Liver (tissue), 3 donors: ENCODE results near the gene FAM13C.

Experiments used
- EGR1 ChIP-seq, 2 donors: IDR thresholded peaks; 2 replicates each; pipeline ENCODE4 v1.6.1; 2016 to 2018; ENCODE audit warnings: antibody characterized with exemption in 2 of 2, low read depth in 2 of 2
- FOXA1 ChIP-seq: IDR thresholded peaks from 2 replicates; pipeline ENCODE4 v1.6.1; 2016; ENCODE audit warnings: antibody characterized with exemption
- FOXA2 ChIP-seq: IDR thresholded peaks from 2 replicates; pipeline ENCODE4 v1.6.1; 2016; ENCODE audit warnings: antibody characterized with exemption
- HNF4G ChIP-seq: IDR thresholded peaks from 2 replicates; pipeline ENCODE4 v1.6.1; 2016; ENCODE audit warnings: antibody characterized with exemption
- JUND ChIP-seq, 2 donors: IDR thresholded peaks; 2 replicates each; pipeline ENCODE4 v1.6.1; 2016; ENCODE audit warnings: antibody characterized with exemption in 2 of 2
- NR2F2 ChIP-seq: IDR thresholded peaks from 2 replicates; pipeline ENCODE4 v1.6.1; 2016; ENCODE audit warnings: antibody characterized with exemption
- RAD21 ChIP-seq, 2 donors: IDR thresholded peaks; 2 replicates each; pipeline ENCODE4 v1.6.1; 2016; ENCODE audit warnings: antibody characterized with exemption in 2 of 2, mild to moderate bottlenecking in 2 of 2
- RXRA ChIP-seq, 2 donors: IDR thresholded peaks; 2 replicates each; pipeline ENCODE4 v1.6.1; 2017 to 2018; ENCODE audit warnings: antibody characterized with exemption in 2 of 2, mild to moderate bottlenecking in 1 of 2
- TAF1 ChIP-seq: conservative IDR thresholded peaks from 2 replicates; pipeline ENCODE4 v1.6.1; 2016; ENCODE audit warnings: antibody characterized with exemption, mild to moderate bottlenecking
- YY1 ChIP-seq: IDR thresholded peaks from 2 replicates; pipeline ENCODE4 v1.6.1; 2016; ENCODE audit warnings: antibody characterized with exemption, mild to moderate bottlenecking
- TF ChIP-seq, protein P1 (sequence below): fragments of 150-350 bp; IDR thresholded peaks from 2 replicates; pipeline ENCODE4 v1.5.1; 2017; ENCODE audit warnings: improper control_type of control experiment, low read depth, low read length; ENCODE audit not compliant: missing input control
- TF ChIP-seq, protein P2 (sequence below): IDR thresholded peaks from 2 replicates; pipeline ENCODE4 v1.6.1; 2016; ENCODE audit warnings: antibody characterized with exemption, mild to moderate bottlenecking
- TF ChIP-seq, protein P3 (sequence below): IDR thresholded peaks from 2 replicates; pipeline ENCODE4 v1.6.1; 2016; ENCODE audit warnings: antibody characterized with exemption
- TF ChIP-seq, protein P4 (sequence below): IDR thresholded peaks from 2 replicates; pipeline ENCODE4 v1.6.1; 2016; ENCODE audit warnings: antibody characterized with exemption
- donor health status: healthy.
- donor health status: healthy.

DNA sequence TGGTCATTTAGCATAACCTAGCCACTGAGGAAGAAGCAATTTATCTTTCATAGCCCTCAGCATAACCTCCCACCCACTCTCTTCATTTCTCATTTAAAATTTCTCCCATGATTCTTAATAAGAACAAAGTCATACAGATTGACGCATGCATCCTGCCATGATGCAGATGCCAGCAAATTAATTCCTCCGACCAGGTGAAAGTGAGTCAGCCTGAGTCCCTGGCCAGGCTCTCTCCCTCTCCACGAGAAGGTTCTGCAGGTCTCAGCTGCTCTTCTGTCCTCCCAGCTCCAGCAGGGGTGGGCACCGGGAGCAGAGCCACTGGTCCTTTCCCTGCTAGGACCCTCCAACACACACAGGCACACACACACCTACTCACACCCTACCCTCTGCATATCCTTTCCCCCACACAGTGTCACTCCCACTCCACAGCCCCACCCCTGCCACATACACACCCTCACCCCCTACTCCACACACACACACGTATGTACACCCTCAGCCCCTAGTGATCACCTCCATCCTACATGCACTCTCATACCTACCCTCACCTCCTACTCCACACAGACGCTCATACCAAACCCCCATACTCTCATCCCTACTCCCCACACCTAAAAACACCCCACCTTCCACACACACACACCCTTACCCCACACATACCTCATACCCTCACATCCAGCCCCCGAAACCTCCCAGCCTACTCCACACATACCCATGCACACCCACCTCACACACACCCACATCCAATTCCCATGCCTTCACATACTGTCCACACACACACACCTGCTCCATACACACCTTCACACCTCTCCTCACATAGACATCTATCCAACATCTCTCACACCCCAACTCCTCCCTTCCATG is 78.0 kb downstream of the FAM13C start:
- no peak for TF ChIP-seq YY1
- TF ChIP-seq, protein P1, sequence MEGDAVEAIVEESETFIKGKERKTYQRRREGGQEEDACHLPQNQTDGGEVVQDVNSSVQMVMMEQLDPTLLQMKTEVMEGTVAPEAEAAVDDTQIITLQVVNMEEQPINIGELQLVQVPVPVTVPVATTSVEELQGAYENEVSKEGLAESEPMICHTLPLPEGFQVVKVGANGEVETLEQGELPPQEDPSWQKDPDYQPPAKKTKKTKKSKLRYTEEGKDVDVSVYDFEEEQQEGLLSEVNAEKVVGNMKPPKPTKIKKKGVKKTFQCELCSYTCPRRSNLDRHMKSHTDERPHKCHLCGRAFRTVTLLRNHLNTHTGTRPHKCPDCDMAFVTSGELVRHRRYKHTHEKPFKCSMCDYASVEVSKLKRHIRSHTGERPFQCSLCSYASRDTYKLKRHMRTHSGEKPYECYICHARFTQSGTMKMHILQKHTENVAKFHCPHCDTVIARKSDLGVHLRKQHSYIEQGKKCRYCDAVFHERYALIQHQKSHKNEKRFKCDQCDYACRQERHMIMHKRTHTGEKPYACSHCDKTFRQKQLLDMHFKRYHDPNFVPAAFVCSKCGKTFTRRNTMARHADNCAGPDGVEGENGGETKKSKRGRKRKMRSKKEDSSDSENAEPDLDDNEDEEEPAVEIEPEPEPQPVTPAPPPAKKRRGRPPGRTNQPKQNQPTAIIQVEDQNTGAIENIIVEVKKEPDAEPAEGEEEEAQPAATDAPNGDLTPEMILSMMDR: no peak
- no peak for TF ChIP-seq RAD21 (IDR thresholded peaks at IDR 0.05)
- TF ChIP-seq, protein P2, sequence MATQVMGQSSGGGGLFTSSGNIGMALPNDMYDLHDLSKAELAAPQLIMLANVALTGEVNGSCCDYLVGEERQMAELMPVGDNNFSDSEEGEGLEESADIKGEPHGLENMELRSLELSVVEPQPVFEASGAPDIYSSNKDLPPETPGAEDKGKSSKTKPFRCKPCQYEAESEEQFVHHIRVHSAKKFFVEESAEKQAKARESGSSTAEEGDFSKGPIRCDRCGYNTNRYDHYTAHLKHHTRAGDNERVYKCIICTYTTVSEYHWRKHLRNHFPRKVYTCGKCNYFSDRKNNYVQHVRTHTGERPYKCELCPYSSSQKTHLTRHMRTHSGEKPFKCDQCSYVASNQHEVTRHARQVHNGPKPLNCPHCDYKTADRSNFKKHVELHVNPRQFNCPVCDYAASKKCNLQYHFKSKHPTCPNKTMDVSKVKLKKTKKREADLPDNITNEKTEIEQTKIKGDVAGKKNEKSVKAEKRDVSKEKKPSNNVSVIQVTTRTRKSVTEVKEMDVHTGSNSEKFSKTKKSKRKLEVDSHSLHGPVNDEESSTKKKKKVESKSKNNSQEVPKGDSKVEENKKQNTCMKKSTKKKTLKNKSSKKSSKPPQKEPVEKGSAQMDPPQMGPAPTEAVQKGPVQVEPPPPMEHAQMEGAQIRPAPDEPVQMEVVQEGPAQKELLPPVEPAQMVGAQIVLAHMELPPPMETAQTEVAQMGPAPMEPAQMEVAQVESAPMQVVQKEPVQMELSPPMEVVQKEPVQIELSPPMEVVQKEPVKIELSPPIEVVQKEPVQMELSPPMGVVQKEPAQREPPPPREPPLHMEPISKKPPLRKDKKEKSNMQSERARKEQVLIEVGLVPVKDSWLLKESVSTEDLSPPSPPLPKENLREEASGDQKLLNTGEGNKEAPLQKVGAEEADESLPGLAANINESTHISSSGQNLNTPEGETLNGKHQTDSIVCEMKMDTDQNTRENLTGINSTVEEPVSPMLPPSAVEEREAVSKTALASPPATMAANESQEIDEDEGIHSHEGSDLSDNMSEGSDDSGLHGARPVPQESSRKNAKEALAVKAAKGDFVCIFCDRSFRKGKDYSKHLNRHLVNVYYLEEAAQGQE: no peak
- TF ChIP-seq RXRA (IDR thresholded peaks at IDR 0.05): no peak
- TF ChIP-seq FOXA2: no peak
- no peak for TF ChIP-seq JUND (IDR thresholded peaks at IDR 0.05)
- no peak for TF ChIP-seq TAF1
- TF ChIP-seq, protein P3, sequence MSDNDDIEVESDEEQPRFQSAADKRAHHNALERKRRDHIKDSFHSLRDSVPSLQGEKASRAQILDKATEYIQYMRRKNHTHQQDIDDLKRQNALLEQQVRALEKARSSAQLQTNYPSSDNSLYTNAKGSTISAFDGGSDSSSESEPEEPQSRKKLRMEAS: no peak
- TF ChIP-seq NR2F2: no peak
- TF ChIP-seq, protein P4, sequence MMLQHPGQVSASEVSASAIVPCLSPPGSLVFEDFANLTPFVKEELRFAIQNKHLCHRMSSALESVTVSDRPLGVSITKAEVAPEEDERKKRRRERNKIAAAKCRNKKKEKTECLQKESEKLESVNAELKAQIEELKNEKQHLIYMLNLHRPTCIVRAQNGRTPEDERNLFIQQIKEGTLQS: no peak
- no peak for TF ChIP-seq FOXA1
- TF ChIP-seq HNF4G: no peak
- no peak for TF ChIP-seq EGR1 (IDR thresholded peaks at IDR 0.05; ENCODE audit: low read depth in 2 of 2)
